ENCODE results near the gene DIRAS1. TPM values are rescaled to one million over a fixed set of nuclear protein-coding genes. Genes with fewer than 3 reads are reported as not detected.

DIRAS1 gene
- total RNA-seq, 2 experiments from 2014 or later: not detected

DNA sequence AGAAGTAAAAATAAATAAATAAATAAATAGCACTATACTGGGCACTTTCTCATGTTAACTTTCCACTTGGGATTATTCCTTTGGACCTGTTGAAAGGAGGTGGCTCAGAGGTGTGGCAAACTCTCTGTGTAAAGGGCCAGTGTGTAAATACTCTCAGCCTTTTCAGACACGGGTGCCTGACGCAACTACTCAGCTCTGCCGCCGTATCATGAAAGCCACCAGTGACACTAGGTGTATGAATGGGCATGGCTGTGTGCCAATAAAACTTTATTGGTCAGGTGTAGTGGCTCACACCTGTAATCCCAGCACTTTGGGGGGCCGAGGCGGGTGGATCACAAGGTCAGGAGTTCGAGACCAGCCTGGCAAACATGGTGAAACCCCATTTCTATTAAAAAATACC lies 38.8 kb upstream of the DIRAS1 start:
- H3K4me3 ChIP-seq (ENCODE audit: low read length): no peak overlapping the region
- Mint-ChIP-seq H3K36me3 (ENCODE audit: low read depth) (peaks cover 56% of the 10 kb centered on the region), H3K27me3 (no peaks in the 10 kb centered on the region), H3K4me3 (no peak overlapping the region), H3K4me1 (ENCODE audit: low read depth) (peaks cover 5% of the 10 kb centered on the region), H3K9me3 (no peaks in the 10 kb centered on the region), H3K27ac (no peak overlapping the region)
- TF ChIP-seq, protein P1, sequence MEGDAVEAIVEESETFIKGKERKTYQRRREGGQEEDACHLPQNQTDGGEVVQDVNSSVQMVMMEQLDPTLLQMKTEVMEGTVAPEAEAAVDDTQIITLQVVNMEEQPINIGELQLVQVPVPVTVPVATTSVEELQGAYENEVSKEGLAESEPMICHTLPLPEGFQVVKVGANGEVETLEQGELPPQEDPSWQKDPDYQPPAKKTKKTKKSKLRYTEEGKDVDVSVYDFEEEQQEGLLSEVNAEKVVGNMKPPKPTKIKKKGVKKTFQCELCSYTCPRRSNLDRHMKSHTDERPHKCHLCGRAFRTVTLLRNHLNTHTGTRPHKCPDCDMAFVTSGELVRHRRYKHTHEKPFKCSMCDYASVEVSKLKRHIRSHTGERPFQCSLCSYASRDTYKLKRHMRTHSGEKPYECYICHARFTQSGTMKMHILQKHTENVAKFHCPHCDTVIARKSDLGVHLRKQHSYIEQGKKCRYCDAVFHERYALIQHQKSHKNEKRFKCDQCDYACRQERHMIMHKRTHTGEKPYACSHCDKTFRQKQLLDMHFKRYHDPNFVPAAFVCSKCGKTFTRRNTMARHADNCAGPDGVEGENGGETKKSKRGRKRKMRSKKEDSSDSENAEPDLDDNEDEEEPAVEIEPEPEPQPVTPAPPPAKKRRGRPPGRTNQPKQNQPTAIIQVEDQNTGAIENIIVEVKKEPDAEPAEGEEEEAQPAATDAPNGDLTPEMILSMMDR (IDR thresholded peaks at IDR 0.05): no peak
- H3K27ac ChIP-seq (ENCODE audit: low read depth in 1 of 2, low read length in 2 of 2): no peak overlapping the region
- CTCF ChIA-PET: interaction anchor here (1.9 kb wide), 1 partner anchor 11 kb away, joined by 5 read pairs; no protein-coding TSS in a partner anchor
- H3K36me3 ChIP-seq (ENCODE audit: insufficient read depth, low read length): peaks cover 59% of the 10 kb centered on the region
- POLR2A ChIA-PET: no interaction called here
- H3K4me1 ChIP-seq (ENCODE audit: insufficient read depth, low read length): no peaks in the 10 kb centered on the region
- intact Hi-C loops (cut with DNase I, micrococcal nuclease): no loop called here
- ATAC-seq (ENCODE audit: poor library complexity): no peak
- no peaks in the 10 kb centered on the region for H3K27me3 ChIP-seq (ENCODE audit: control insufficient read depth in 1 of 2, insufficient read depth in 2 of 2, low read length in 2 of 2)
- H3K9me3 ChIP-seq (ENCODE audit: control insufficient read depth in 1 of 2, insufficient read depth in 1 of 2, low read length in 2 of 2): no peaks in the 10 kb centered on the region
- no peak for DNase-seq

DNA sequence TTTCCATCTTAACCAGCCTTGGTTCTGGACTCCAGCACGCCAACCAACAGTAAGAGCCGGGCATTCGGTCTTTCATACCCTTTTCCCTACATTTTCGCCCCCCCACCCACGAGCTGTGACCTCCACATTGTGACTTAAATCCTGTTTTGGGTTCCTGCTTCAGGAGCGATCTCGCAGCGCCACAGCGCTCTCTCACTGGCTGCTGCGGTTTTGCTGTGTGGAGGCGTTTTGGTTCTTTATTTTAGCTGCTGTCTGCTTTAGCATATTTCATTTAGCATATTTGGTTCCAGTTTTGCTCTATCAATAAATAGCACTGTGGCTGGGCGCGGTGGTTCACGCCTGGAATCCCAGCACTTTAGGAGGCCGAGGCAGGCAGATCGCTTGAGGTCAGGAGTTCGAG lies 38.2 kb upstream of the DIRAS1 start:
- no peak overlapping the region for H3K27ac ChIP-seq (ENCODE audit: low read depth in 1 of 2, low read length in 2 of 2)
- ChIA-PET CTCF (interaction anchor here (1.9 kb wide), 1 partner anchor 10 kb away, joined by 5 read pairs; no protein-coding TSS in a partner anchor), POLR2A (no interaction called here)
- Mint-ChIP-seq H3K4me1 (ENCODE audit: low read depth) (peaks cover 5% of the 10 kb centered on the region), H3K36me3 (ENCODE audit: low read depth) (peaks cover 56% of the 10 kb centered on the region), H3K27ac (no peak overlapping the region), H3K9me3 (no peaks in the 10 kb centered on the region), H3K4me3 (no peak overlapping the region), H3K27me3 (no peaks in the 10 kb centered on the region)
- H3K9me3 ChIP-seq (ENCODE audit: control insufficient read depth in 1 of 2, insufficient read depth in 1 of 2, low read length in 2 of 2): no peaks in the 10 kb centered on the region
- intact Hi-C loops (cut with DNase I, micrococcal nuclease): no loop called here
- peaks cover 61% of the 10 kb centered on the region for H3K36me3 ChIP-seq (ENCODE audit: insufficient read depth, low read length)
- no peaks in the 10 kb centered on the region for H3K4me1 ChIP-seq (ENCODE audit: insufficient read depth, low read length)
- H3K27me3 ChIP-seq (ENCODE audit: control insufficient read depth in 1 of 2, insufficient read depth in 2 of 2, low read length in 2 of 2): no peaks in the 10 kb centered on the region
- ATAC-seq (ENCODE audit: poor library complexity): no peak
- no peak for DNase-seq
- H3K4me3 ChIP-seq (ENCODE audit: low read length): no peak overlapping the region
- TF ChIP-seq, protein P1 (IDR thresholded peaks at IDR 0.05): no peak

DNA sequence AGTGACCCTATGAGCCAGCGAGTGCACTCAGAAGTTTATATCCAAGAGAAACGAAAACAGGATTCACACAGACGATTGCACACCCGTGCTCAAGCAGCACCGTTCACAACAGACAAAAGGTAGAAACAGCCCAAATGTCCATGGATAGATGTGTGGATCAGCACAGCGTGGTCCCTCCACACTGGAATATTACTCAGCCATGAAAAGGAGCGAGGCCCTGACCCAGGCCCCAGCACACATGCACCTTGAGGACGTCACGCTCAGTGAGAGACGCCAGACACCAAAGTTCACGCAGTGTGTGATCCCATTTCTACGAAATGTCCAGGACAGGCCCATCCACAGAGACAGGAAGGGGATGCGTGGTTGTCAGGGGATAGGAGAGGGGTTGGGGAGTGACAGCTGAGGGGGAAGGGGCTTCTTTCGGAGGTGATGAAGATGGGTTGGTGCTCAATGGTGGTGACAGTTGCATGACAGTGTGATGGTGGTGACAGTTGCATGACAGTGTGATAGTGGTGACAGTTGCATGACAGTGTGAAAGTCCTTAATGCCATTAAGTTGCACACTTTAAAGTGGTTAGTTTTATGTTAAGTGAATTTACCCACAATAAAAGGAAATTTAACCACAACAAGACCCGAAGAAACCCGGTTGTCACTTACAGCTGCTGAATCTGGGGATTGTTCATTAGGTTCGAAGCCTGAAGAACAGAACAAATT lies 37.6 kb upstream of the DIRAS1 start:
- CTCF ChIA-PET: interaction anchor here (1.9 kb wide), 1 partner anchor 9 kb away, joined by 5 read pairs; no protein-coding TSS in a partner anchor
- H3K4me3 ChIP-seq (ENCODE audit: low read length): no peak overlapping the region
- POLR2A ChIA-PET: no interaction called here
- no peak overlapping the region for H3K27ac ChIP-seq (ENCODE audit: low read depth in 1 of 2, low read length in 2 of 2)
- TF ChIP-seq, protein P1 (IDR thresholded peaks at IDR 0.05): no peak
- no peak for DNase-seq
- Mint-ChIP-seq H3K9me3 (no peaks in the 10 kb centered on the region), H3K27me3 (no peaks in the 10 kb centered on the region), H3K36me3 (ENCODE audit: low read depth) (peaks cover 50% of the 10 kb centered on the region), H3K27ac (no peak overlapping the region), H3K4me3 (no peak overlapping the region), H3K4me1 (ENCODE audit: low read depth) (peaks cover 5% of the 10 kb centered on the region)
- intact Hi-C loops (cut with DNase I, micrococcal nuclease): no loop called here
- peaks cover 59% of the 10 kb centered on the region for H3K36me3 ChIP-seq (ENCODE audit: insufficient read depth, low read length)
- ATAC-seq (ENCODE audit: poor library complexity): no peak
- no peaks in the 10 kb centered on the region for H3K4me1 ChIP-seq (ENCODE audit: insufficient read depth, low read length)
- no peaks in the 10 kb centered on the region for H3K27me3 ChIP-seq (ENCODE audit: control insufficient read depth in 1 of 2, insufficient read depth in 2 of 2, low read length in 2 of 2)
- no peaks in the 10 kb centered on the region for H3K9me3 ChIP-seq (ENCODE audit: control insufficient read depth in 1 of 2, insufficient read depth in 1 of 2, low read length in 2 of 2)

Data from CD4-positive, alpha-beta T cell (primary cell).